HL-60 (cell line): ENCODE measurements around the gene SPATA16.

ENCODE experiments used
- REST ChIP-seq: IDR thresholded peaks from 2 replicates; pipeline ENCODE4 v1.6.1; 2012; ENCODE audit warnings: low read depth; ENCODE audit not compliant: insufficient replicate concordance
- TF ChIP-seq, protein P1 (sequence below): IDR thresholded peaks from one replicate; pipeline ENCODE4 v1.5.1; 2011; ENCODE audit warnings: low read length, control low read depth, inconsistent platforms; ENCODE audit not compliant: insufficient read depth

DNA sequence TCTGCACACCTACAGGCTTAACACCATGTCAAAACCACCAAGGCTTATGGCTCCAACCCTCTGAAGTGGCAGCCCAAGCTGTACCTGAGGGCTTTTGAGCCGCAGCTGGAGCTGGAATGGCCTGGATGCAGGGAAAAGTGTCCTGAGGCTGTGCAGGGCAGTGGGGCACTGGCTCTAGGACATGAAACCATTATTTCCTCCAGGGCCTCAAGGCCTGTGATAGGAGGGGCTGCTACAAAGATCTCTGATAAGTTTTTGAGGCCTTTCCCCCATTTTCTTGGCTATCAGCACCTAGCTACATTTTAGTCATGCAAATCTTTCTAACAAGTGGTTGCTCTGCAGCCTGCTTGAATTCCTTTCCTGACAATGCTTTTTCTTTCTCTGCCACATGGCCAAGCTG lies 37.6 kb downstream of the SPATA16 start:
- TF ChIP-seq, protein P1, sequence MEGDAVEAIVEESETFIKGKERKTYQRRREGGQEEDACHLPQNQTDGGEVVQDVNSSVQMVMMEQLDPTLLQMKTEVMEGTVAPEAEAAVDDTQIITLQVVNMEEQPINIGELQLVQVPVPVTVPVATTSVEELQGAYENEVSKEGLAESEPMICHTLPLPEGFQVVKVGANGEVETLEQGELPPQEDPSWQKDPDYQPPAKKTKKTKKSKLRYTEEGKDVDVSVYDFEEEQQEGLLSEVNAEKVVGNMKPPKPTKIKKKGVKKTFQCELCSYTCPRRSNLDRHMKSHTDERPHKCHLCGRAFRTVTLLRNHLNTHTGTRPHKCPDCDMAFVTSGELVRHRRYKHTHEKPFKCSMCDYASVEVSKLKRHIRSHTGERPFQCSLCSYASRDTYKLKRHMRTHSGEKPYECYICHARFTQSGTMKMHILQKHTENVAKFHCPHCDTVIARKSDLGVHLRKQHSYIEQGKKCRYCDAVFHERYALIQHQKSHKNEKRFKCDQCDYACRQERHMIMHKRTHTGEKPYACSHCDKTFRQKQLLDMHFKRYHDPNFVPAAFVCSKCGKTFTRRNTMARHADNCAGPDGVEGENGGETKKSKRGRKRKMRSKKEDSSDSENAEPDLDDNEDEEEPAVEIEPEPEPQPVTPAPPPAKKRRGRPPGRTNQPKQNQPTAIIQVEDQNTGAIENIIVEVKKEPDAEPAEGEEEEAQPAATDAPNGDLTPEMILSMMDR: no peak
- no peak for TF ChIP-seq REST
